Body of pancreas (tissue), 4 donors: Measurements from ENCODE around the gene EIF5AL1.
"Not testable (repeated sequence)": the region's sequence is repeated elsewhere in the genome, so short reads cannot be mapped to it uniquely, and the experiment has no call there.

Experiments
- POLR2A ChIP-seq, 3 donors: fragments of 450-650 bp; IDR thresholded peaks; one replicate each; pipeline ENCODE4 v1.6.1; 2016; ENCODE audit warnings: antibody characterized with exemption in 3 of 3, mild to moderate bottlenecking in 2 of 3
- TF ChIP-seq, protein P1 (sequence below), 7 experiments: fragments of 450-650 bp in 4 of 7; fragments of 200-600 bp in 3 of 7; sonication (generic) in 3 of 7; IDR thresholded peaks; one replicate each; pipeline ENCODE4 v1.5.1; 2016 to 2019; ENCODE audit warnings: antibody characterized with exemption in 7 of 7

DNA sequence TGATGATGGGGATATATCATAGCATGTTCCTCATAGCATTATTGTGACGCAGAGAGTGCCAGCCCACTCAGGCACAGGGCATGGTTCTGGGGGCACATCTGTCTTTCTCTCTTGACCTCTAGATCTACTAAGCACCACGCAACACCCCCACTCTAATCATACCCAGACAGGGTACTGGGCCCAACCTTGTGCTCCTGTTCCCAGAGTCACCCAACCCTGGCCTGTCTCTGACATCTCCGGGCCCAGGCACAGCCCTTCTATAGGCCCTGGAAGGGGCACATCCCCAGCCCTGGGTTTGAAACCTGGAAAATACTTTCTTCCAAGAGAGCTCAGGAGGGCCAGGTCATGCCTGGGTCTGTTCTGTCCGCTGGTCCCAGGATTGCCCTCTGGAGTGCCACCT, 10.1 kb downstream of the EIF5AL1 start:
- TF ChIP-seq POLR2A (IDR thresholded peaks at IDR 0.05): not testable (repeated sequence)
- TF ChIP-seq, protein P1, sequence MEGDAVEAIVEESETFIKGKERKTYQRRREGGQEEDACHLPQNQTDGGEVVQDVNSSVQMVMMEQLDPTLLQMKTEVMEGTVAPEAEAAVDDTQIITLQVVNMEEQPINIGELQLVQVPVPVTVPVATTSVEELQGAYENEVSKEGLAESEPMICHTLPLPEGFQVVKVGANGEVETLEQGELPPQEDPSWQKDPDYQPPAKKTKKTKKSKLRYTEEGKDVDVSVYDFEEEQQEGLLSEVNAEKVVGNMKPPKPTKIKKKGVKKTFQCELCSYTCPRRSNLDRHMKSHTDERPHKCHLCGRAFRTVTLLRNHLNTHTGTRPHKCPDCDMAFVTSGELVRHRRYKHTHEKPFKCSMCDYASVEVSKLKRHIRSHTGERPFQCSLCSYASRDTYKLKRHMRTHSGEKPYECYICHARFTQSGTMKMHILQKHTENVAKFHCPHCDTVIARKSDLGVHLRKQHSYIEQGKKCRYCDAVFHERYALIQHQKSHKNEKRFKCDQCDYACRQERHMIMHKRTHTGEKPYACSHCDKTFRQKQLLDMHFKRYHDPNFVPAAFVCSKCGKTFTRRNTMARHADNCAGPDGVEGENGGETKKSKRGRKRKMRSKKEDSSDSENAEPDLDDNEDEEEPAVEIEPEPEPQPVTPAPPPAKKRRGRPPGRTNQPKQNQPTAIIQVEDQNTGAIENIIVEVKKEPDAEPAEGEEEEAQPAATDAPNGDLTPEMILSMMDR (IDR thresholded peaks at IDR 0.05): not testable (repeated sequence)
